NK-92 (cell line): Measurements from ENCODE around the gene MRC2.
"Not testable (repeated sequence)": the region's sequence is repeated elsewhere in the genome, so short reads cannot be mapped to it uniquely, and the experiment has no call there.

ENCODE experiments used
- DNase-seq: peaks from one replicate; lab custom pipeline; 2025; ENCODE audit not compliant: unreplicated experiment; lab: John Stamatoyannopoulos, UW

MRC2 gene

GRCh38 chr17:62627219-62627903 is at the start of gene MRC2:
Gene MRC2, plus strand, starts transcription at chr17:62627670. Its CDS starts 133 bp downstream, at chr17:62627803.
- DNase-seq: no peak

GRCh38 chr17:62578757-62579487 is 48.5 kb upstream of the MRC2 start:
- no peak for DNase-seq

- DNase-seq: no peak
Measured at GRCh38 chr17:62580947-62581346, 46.5 kb upstream of the MRC2 start.

GRCh38 chr17:62581764-62582163 is 45.7 kb upstream of the MRC2 start:
- DNase-seq: no peak

GRCh38 chr17:62587554-62587953 is 39.9 kb upstream of the MRC2 start:
- DNase-seq: no peak

- DNase-seq: no peak
Measured at GRCh38 chr17:62588109-62588508, 39.4 kb upstream of the MRC2 start.

GRCh38 chr17:62591333-62591732 is 36.1 kb upstream of the MRC2 start:
- DNase-seq: no peak

- not testable (repeated sequence) for DNase-seq
Measured at GRCh38 chr17:62591822-62592221, 35.6 kb upstream of the MRC2 start.

- DNase-seq: no peak
Measured at GRCh38 chr17:62592341-62593099, 35.0 kb upstream of the MRC2 start.

GRCh38 chr17:62595484-62595883 is 32.0 kb upstream of the MRC2 start:
- no peak for DNase-seq

- DNase-seq: no peak
Measured at GRCh38 chr17:62596662-62597061, 30.8 kb upstream of the MRC2 start.

- DNase-seq: no peak
Measured at GRCh38 chr17:62597150-62597549, 30.3 kb upstream of the MRC2 start.

GRCh38 chr17:62597920-62598319 is 29.6 kb upstream of the MRC2 start:
- DNase-seq: no peak

- DNase-seq: no peak
Measured at GRCh38 chr17:62599964-62600657, 27.4 kb upstream of the MRC2 start.

- DNase-seq: no peak
Measured at GRCh38 chr17:62600805-62601204, 26.7 kb upstream of the MRC2 start.

GRCh38 chr17:62601471-62601870 is 26.0 kb upstream of the MRC2 start:
- DNase-seq: no peak

GRCh38 chr17:62603783-62604182 is 23.7 kb upstream of the MRC2 start:
- DNase-seq: not testable (repeated sequence)

- no peak for DNase-seq
Measured at GRCh38 chr17:62605588-62605987, 21.9 kb upstream of the MRC2 start.

- DNase-seq: no peak
Measured at GRCh38 chr17:62611292-62611691, 16.2 kb upstream of the MRC2 start.

GRCh38 chr17:62611728-62612127 is 15.7 kb upstream of the MRC2 start:
- DNase-seq: no peak

GRCh38 chr17:62612289-62612688 is 15.2 kb upstream of the MRC2 start:
- not testable (repeated sequence) for DNase-seq
